Keratinocyte (primary cell): ENCODE data around the gene CIDEA.

Source experiments
- EZH2 ChIP-seq: IDR thresholded peaks from one replicate; pipeline ENCODE4 v1.6.1; 2012; ENCODE audit warnings: inconsistent platforms, mild to moderate bottlenecking, low read length, moderate library complexity
- TF ChIP-seq, protein P1 (sequence below), 3 experiments: IDR thresholded peaks in 1 of 3; conservative IDR thresholded peaks in 1 of 3; optimal IDR thresholded peaks in 1 of 3; 2 replicates in 2 of 3; 3 replicates in 1 of 3; pipeline versions ENCODE3 to v1.5.1; 2011; ENCODE audit warnings: low read length in 3 of 3, mild to moderate bottlenecking in 3 of 3, moderate library complexity in 2 of 3, control low read depth in 1 of 3, inconsistent platforms in 1 of 3; ENCODE audit not compliant: insufficient read depth in 2 of 3; ENCODE audit errors: extremely low read depth in 1 of 3

DNA sequence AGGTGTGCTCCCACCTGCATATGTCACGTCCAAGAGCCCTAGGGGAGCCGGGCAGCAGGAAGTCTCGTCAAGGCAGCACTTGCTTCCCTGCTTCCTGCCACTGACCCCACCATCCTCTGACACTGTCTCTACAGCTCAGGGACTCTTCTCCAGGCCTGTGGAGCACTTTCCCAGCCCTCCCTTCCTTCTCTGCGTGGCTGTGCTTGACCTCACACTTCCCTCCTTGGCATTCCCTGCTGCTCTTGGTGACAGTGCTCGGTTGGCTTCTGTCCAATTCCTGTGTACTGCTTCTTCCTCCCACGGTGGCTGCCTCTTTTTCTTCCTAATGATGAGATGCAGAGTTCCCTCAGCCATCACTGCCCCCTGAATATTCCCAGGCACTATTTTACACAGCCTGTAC is 2.8 kb downstream of the CIDEA start:
- TF ChIP-seq EZH2: no peak
- TF ChIP-seq, protein P1, sequence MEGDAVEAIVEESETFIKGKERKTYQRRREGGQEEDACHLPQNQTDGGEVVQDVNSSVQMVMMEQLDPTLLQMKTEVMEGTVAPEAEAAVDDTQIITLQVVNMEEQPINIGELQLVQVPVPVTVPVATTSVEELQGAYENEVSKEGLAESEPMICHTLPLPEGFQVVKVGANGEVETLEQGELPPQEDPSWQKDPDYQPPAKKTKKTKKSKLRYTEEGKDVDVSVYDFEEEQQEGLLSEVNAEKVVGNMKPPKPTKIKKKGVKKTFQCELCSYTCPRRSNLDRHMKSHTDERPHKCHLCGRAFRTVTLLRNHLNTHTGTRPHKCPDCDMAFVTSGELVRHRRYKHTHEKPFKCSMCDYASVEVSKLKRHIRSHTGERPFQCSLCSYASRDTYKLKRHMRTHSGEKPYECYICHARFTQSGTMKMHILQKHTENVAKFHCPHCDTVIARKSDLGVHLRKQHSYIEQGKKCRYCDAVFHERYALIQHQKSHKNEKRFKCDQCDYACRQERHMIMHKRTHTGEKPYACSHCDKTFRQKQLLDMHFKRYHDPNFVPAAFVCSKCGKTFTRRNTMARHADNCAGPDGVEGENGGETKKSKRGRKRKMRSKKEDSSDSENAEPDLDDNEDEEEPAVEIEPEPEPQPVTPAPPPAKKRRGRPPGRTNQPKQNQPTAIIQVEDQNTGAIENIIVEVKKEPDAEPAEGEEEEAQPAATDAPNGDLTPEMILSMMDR (optimal IDR thresholded peaks at IDR 0.05 in 1 of 3, IDR thresholded peaks at IDR 0.05 in 1 of 3, conservative IDR thresholded peaks at IDR 0.05 in 1 of 3; ENCODE audit: extremely low read depth in 1 of 3, insufficient read depth in 2 of 3, low read length in 3 of 3): no peak
